Stimulated activated memory B cell treated with anti-CD40 and anti-IgM and Interleukin-4, amounts not matched to agents 10 μg/mL and 1 μg/mL and 100 μg/mL, for 72 hours (primary cell): Measurements from ENCODE around the gene OBP2A.

Experiments used
- ATAC-seq: fragments of 150-1000 bp; cut with Tn5 transposase; 2 replicates; pipeline ENCODE4 v1.10.0; 2021
- H3K27ac Mint-ChIP-seq: one replicate; pipeline ENCODE4 v1.8.0; 2022; ENCODE audit warnings: mild to moderate bottlenecking, mixed read lengths
- H3K27me3 Mint-ChIP-seq: one replicate; pipeline ENCODE4 v1.8.0; 2022; ENCODE audit warnings: mixed read lengths
- H3K36me3 Mint-ChIP-seq: one replicate; pipeline ENCODE4 v1.8.0; 2022; ENCODE audit warnings: mixed read lengths
- H3K4me1 Mint-ChIP-seq: one replicate; pipeline ENCODE4 v1.8.0; 2022; ENCODE audit warnings: mixed read lengths
- H3K4me3 Mint-ChIP-seq: one replicate; pipeline ENCODE4 v1.8.0; 2022; ENCODE audit warnings: mild to moderate bottlenecking, moderate library complexity, mixed read lengths
- H3K9me3 Mint-ChIP-seq: one replicate; pipeline ENCODE4 v1.8.0; 2022; ENCODE audit warnings: mixed read lengths

OBP2A gene

GRCh38 chr9:135584934-135585333, 39.0 kb downstream of the OBP2A start:
- no peak for ATAC-seq
- no peaks in the 10 kb centered on the region for H3K36me3 Mint-ChIP-seq
- no peak overlapping the region for H3K4me3 Mint-ChIP-seq
- H3K4me1 Mint-ChIP-seq, result no peaks in the 10 kb centered on the region
- no peak overlapping the region for H3K27ac Mint-ChIP-seq
- H3K9me3 Mint-ChIP-seq, result no peaks in the 10 kb centered on the region
- H3K27me3 Mint-ChIP-seq, result peaks cover 47% of the 10 kb centered on the region

GRCh38 chr9:135586601-135587109, 40.7 kb downstream of the OBP2A start:
- Mint-ChIP-seq H3K27ac (no peak overlapping the region), H3K9me3 (no peaks in the 10 kb centered on the region), H3K4me3 (no peak overlapping the region), H3K4me1 (no peaks in the 10 kb centered on the region), H3K27me3 (peaks cover 48% of the 10 kb centered on the region), H3K36me3 (no peaks in the 10 kb centered on the region)
- ATAC-seq, result no peak

- no peak for ATAC-seq
- H3K27ac Mint-ChIP-seq, result no peak overlapping the region
- no peaks in the 10 kb centered on the region for H3K36me3 Mint-ChIP-seq
- no peak overlapping the region for H3K4me3 Mint-ChIP-seq
- no peaks in the 10 kb centered on the region for H3K9me3 Mint-ChIP-seq
- H3K27me3 Mint-ChIP-seq, result peaks cover 54% of the 10 kb centered on the region
- H3K4me1 Mint-ChIP-seq, result no peaks in the 10 kb centered on the region
Measured at GRCh38 chr9:135587658-135588057, 41.7 kb downstream of the OBP2A start.

- no peaks in the 10 kb centered on the region for H3K9me3 Mint-ChIP-seq
- no peaks in the 10 kb centered on the region for H3K36me3 Mint-ChIP-seq
- H3K27ac Mint-ChIP-seq, result no peak overlapping the region
- no peak for ATAC-seq
- H3K4me1 Mint-ChIP-seq, result no peaks in the 10 kb centered on the region
- H3K4me3 Mint-ChIP-seq, result no peak overlapping the region
- H3K27me3 Mint-ChIP-seq, result peaks cover 54% of the 10 kb centered on the region
Measured at GRCh38 chr9:135588371-135588770, 42.4 kb downstream of the OBP2A start.

- H3K9me3 Mint-ChIP-seq, result no peaks in the 10 kb centered on the region
- no peak overlapping the region for H3K4me3 Mint-ChIP-seq
- ATAC-seq, result no peak
- H3K36me3 Mint-ChIP-seq, result no peaks in the 10 kb centered on the region
- H3K27ac Mint-ChIP-seq, result no peak overlapping the region
- peaks cover 54% of the 10 kb centered on the region for H3K27me3 Mint-ChIP-seq
- H3K4me1 Mint-ChIP-seq, result no peaks in the 10 kb centered on the region
Measured at GRCh38 chr9:135588886-135589595, 43.1 kb downstream of the OBP2A start.

GRCh38 chr9:135589596-135590485, 43.9 kb downstream of the OBP2A start:
- Mint-ChIP-seq H3K36me3 (no peaks in the 10 kb centered on the region), H3K9me3 (peaks cover 1% of the 10 kb centered on the region), H3K4me3 (no peak overlapping the region), H3K27me3 (peaks cover 49% of the 10 kb centered on the region), H3K4me1 (no peaks in the 10 kb centered on the region), H3K27ac (no peak overlapping the region)
- ATAC-seq, result no peak

- Mint-ChIP-seq H3K27ac (no peak overlapping the region), H3K9me3 (peaks cover 3% of the 10 kb centered on the region), H3K36me3 (no peaks in the 10 kb centered on the region), H3K4me1 (no peaks in the 10 kb centered on the region), H3K4me3 (no peak overlapping the region), H3K27me3 (peaks cover 42% of the 10 kb centered on the region)
- ATAC-seq, result no peak
Measured at GRCh38 chr9:135590486-135591079, 44.7 kb downstream of the OBP2A start.

GRCh38 chr9:135591506-135592330, 45.8 kb downstream of the OBP2A start:
- H3K9me3 Mint-ChIP-seq, result peaks cover 3% of the 10 kb centered on the region
- no peak for ATAC-seq
- H3K27me3 Mint-ChIP-seq, result peaks cover 40% of the 10 kb centered on the region
- no peaks in the 10 kb centered on the region for H3K36me3 Mint-ChIP-seq
- H3K4me3 Mint-ChIP-seq, result no peak overlapping the region
- H3K4me1 Mint-ChIP-seq, result no peaks in the 10 kb centered on the region
- H3K27ac Mint-ChIP-seq, result no peak overlapping the region

GRCh38 chr9:135592331-135592590, 46.3 kb downstream of the OBP2A start:
- ATAC-seq, result no peak
- Mint-ChIP-seq H3K27me3 (peaks cover 40% of the 10 kb centered on the region), H3K9me3 (peaks cover 3% of the 10 kb centered on the region), H3K27ac (no peak overlapping the region), H3K36me3 (no peaks in the 10 kb centered on the region), H3K4me1 (no peaks in the 10 kb centered on the region), H3K4me3 (no peak overlapping the region)

GRCh38 chr9:135592625-135593024, 46.7 kb downstream of the OBP2A start:
- H3K27ac Mint-ChIP-seq, result no peak overlapping the region
- no peaks in the 10 kb centered on the region for H3K36me3 Mint-ChIP-seq
- H3K9me3 Mint-ChIP-seq, result peaks cover 3% of the 10 kb centered on the region
- H3K27me3 Mint-ChIP-seq, result peaks cover 41% of the 10 kb centered on the region
- no peak overlapping the region for H3K4me3 Mint-ChIP-seq
- ATAC-seq, result no peak
- H3K4me1 Mint-ChIP-seq, result no peaks in the 10 kb centered on the region

- Mint-ChIP-seq H3K9me3 (peaks cover 3% of the 10 kb centered on the region), H3K27ac (no peak overlapping the region), H3K4me3 (no peak overlapping the region), H3K4me1 (no peaks in the 10 kb centered on the region), H3K27me3 (peaks cover 45% of the 10 kb centered on the region), H3K36me3 (no peaks in the 10 kb centered on the region)
- ATAC-seq, result no peak
Measured at GRCh38 chr9:135596211-135596610, 50.3 kb downstream of the OBP2A start.
